B cell (primary cell): ENCODE measurements around the gene EFCC1. TPM values are rescaled to one million over a fixed set of nuclear protein-coding genes. Genes with fewer than 3 reads are reported as not detected.

Source experiments
- ATAC-seq: fragments of 200-7000 bp; cut with Tn5 transposase; one replicate; pipeline ENCODE4 v1.10.0; 2021; ENCODE audit warnings: low read depth, mild to moderate bottlenecking, moderate number of reproducible peaks, moderate library complexity
- CTCF ChIA-PET: fragments of 350-600 bp; sonication (Branson Sonifier 250); formaldehyde crosslinking; loops from one replicate; lab custom pipeline; 2021; ENCODE audit warnings: antibody characterized with exemption, inconsistent platforms; lab: Charles Lee
- POLR2A ChIA-PET: fragments of 350-600 bp; sonication (Branson Sonifier 250); formaldehyde crosslinking; loops from one replicate; lab custom pipeline; 2021; ENCODE audit warnings: antibody characterized with exemption; lab: Charles Lee
- DNase-seq: peaks from one replicate; pipeline ENCODE4 v3.0.0; 2013
- H2AFZ ChIP-seq: 2 replicates; pipeline ENCODE4 v1.6.1; 2012; ENCODE audit warnings: mild to moderate bottlenecking, low read depth, low read length; ENCODE audit not compliant: insufficient read depth, poor library complexity, severe bottlenecking
- H3K27ac ChIP-seq, 2 donors: 1 replicate in 1 of 2; 2 replicates in 1 of 2; pipeline ENCODE4 v1.5.1; 2012 to 2013; ENCODE audit warnings: low read length in 2 of 2, mild to moderate bottlenecking in 2 of 2, moderate library complexity in 1 of 2
- H3K27me3 ChIP-seq, 4 experiments: fragments of 200-600 bp in 1 of 4; sonication (generic) in 1 of 4; replicated peaks in 1 of 4; 1 replicate in 2 of 4; 2 replicates in 2 of 4; pipeline versions ENCODE4 v1.6.1 to v1.7.0; 2013 to 2016; ENCODE audit warnings: low read length in 3 of 4, mild to moderate bottlenecking in 2 of 4, mixed read lengths in 1 of 4, moderate library complexity in 1 of 4; ENCODE audit not compliant: insufficient read depth in 4 of 4, control insufficient read depth in 3 of 4; ENCODE audit errors: control extremely low read depth in 1 of 4
- H3K36me3 ChIP-seq, 2 experiments: replicated peaks in 1 of 2; 1 replicate in 1 of 2; 2 replicates in 1 of 2; pipeline versions ENCODE4 v1.6.1 to v1.7.1; 2013; ENCODE audit warnings: low read length in 1 of 2; ENCODE audit not compliant: insufficient read depth in 2 of 2, control insufficient read depth in 1 of 2; ENCODE audit errors: control extremely low read depth in 1 of 2, extremely low read depth in 1 of 2
- H3K4me1 ChIP-seq, 2 donors: fragments of 200-600 bp in 1 of 2; sonication (generic) in 1 of 2; 1 replicate in 1 of 2; 2 replicates in 1 of 2; pipeline versions ENCODE4 v1.5.1 to v1.6.1; 2013 to 2017; ENCODE audit warnings: low read length in 2 of 2; ENCODE audit not compliant: control insufficient read depth in 2 of 2, insufficient read depth in 2 of 2
- H3K4me2 ChIP-seq: replicated peaks from 2 replicates; pipeline ENCODE3; 2012; ENCODE audit warnings: mild to moderate bottlenecking, low read depth, low read length; ENCODE audit not compliant: poor library complexity, severe bottlenecking
- H3K4me3 ChIP-seq, 5 experiments: fragments of 200-600 bp in 1 of 5; sonication (generic) in 1 of 5; 1 replicate in 3 of 5; 2 replicates in 2 of 5; pipeline versions ENCODE4 v1.5.1 to v1.7.0; 2011 to 2016; ENCODE audit warnings: low read length in 4 of 5, mild to moderate bottlenecking in 4 of 5, low read depth in 2 of 5, control low read depth in 1 of 5, moderate library complexity in 1 of 5; ENCODE audit not compliant: insufficient read depth in 1 of 5; ENCODE audit errors: control extremely low read depth in 1 of 5, extremely low read depth in 1 of 5
- H3K79me2 ChIP-seq: fragments of 200-600 bp; sonication (generic); one replicate; pipeline ENCODE4 v1.6.0; 2016; ENCODE audit warnings: low read length; ENCODE audit not compliant: control insufficient read depth, insufficient read depth
- H3K9ac ChIP-seq: fragments of 200-600 bp; sonication (generic); 2 replicates; pipeline ENCODE4 v1.6.1; 2017; ENCODE audit warnings: mild to moderate bottlenecking, low read length, moderate library complexity
- H3K9me3 ChIP-seq, 3 donors: one replicate each; pipeline versions ENCODE4 v1.6.1 to v1.7.1; 2013; ENCODE audit warnings: low read length in 2 of 3; ENCODE audit not compliant: control insufficient read depth in 2 of 3, insufficient read depth in 1 of 3; ENCODE audit errors: control extremely low read depth in 1 of 3
- H4K20me1 ChIP-seq: 2 replicates; pipeline ENCODE4 v1.6.0; 2012; ENCODE audit warnings: mild to moderate bottlenecking, low read length; ENCODE audit not compliant: insufficient read depth, control insufficient read depth, poor library complexity, severe bottlenecking
- H3K27ac Mint-ChIP-seq: one replicate; pipeline ENCODE4 v1.8.0; 2021; ENCODE audit warnings: mixed read lengths
- H3K27me3 Mint-ChIP-seq: one replicate; pipeline ENCODE4 v1.8.0; 2021; ENCODE audit warnings: mixed read lengths
- H3K4me1 Mint-ChIP-seq: one replicate; pipeline ENCODE4 v1.8.0; 2021; ENCODE audit warnings: mixed read lengths
- H3K4me3 Mint-ChIP-seq: one replicate; pipeline ENCODE4 v1.8.0; 2021; ENCODE audit warnings: mixed read lengths
- H3K9me3 Mint-ChIP-seq: one replicate; pipeline ENCODE4 v1.8.0; 2022; ENCODE audit warnings: mixed read lengths; ENCODE audit not compliant: insufficient read depth
- EZH2 ChIP-seq: IDR thresholded peaks from 2 replicates; pipeline ENCODE4 v1.6.1; 2012; ENCODE audit warnings: borderline replicate concordance, low read depth, mild to moderate bottlenecking, moderate library complexity, low read length; ENCODE audit not compliant: insufficient read depth, poor library complexity, severe bottlenecking
- WGBS: methylation state at CpG from one replicate; pipeline ENCODE4 v1.1.5; 2013; ENCODE audit warnings: missing lambda C conversion rate; ENCODE audit not compliant: insufficient coverage; 5-methylcytosine and 5-hydroxymethylcytosine counted together
- intact Hi-C: fragments of 100-400 bp; cut with micrococcal nuclease; formaldehyde crosslinking; loops from one replicate; pipeline ENCODE4 v1.10.0; 2022
- polyA plus RNA-seq: library from polyadenylated mRNA; depleted of rRNA; stranded (reverse); fragments of >200 nt; gene quantifications from 2 replicates; pipeline ENCODE4 v1.2.3, GENCODE V29; 2012
- total RNA-seq, 2 donors: library from RNA; stranded (reverse); fragments of 120-200 nt in 1 of 2; gene quantifications; 1 replicate in 1 of 2; 2 replicates in 1 of 2; pipeline versions ENCODE4 v1.2.3 to v1.2.4, GENCODE V29; 2013 to 2022
- TF ChIP-seq, protein P1 (sequence below): fragments of 200-600 bp; IDR thresholded peaks from one replicate; pipeline ENCODE4 v1.8.0; 2022; ENCODE audit warnings: antibody characterized with exemption, mild to moderate bottlenecking

Gene EFCC1
- total and polyA plus RNA-seq, 2 donors (not counting 1 experiment from before 2014, with no cell fraction given), result 0.06 TPM; not detected in 1

- CTCF ChIA-PET, result interaction anchor here (0.7 to 9.1 kb wide), 18 partner anchors 8 to 308 kb away, joined by 3 to 134 read pairs (median 7); partner anchors contain the start of gene CFAP92
- Histone ChIP-seq H3K4me3 (peak overlapping the region in 3 of 5 experiments; percentile 5 to 28 (median 18)), H3K4me1 (peaks cover 33 to 35% of the 10 kb centered on the region in 2 donors), H4K20me1 (no peaks in the 10 kb centered on the region), H2AFZ (peak overlapping the region; percentile 69), H3K79me2 (no peaks in the 10 kb centered on the region), H3K27me3 (no peaks in the 10 kb centered on the region), H3K27ac (peak overlapping the region; percentile 85 to 96), H3K9ac (peak overlapping the region; percentile 47), H3K9me3 (peaks cover 0 to 11% (median 0%) of the 10 kb centered on the region in 3 donors), H3K4me2 (peak overlapping the region; percentile 70), H3K36me3 (no peaks in the 10 kb centered on the region)
- peak overlapping the region; percentile 97 for H3K27ac Mint-ChIP-seq
- peaks cover 41% of the 10 kb centered on the region for H3K4me1 Mint-ChIP-seq
- no peak for TF ChIP-seq EZH2
- TF ChIP-seq, protein P1, sequence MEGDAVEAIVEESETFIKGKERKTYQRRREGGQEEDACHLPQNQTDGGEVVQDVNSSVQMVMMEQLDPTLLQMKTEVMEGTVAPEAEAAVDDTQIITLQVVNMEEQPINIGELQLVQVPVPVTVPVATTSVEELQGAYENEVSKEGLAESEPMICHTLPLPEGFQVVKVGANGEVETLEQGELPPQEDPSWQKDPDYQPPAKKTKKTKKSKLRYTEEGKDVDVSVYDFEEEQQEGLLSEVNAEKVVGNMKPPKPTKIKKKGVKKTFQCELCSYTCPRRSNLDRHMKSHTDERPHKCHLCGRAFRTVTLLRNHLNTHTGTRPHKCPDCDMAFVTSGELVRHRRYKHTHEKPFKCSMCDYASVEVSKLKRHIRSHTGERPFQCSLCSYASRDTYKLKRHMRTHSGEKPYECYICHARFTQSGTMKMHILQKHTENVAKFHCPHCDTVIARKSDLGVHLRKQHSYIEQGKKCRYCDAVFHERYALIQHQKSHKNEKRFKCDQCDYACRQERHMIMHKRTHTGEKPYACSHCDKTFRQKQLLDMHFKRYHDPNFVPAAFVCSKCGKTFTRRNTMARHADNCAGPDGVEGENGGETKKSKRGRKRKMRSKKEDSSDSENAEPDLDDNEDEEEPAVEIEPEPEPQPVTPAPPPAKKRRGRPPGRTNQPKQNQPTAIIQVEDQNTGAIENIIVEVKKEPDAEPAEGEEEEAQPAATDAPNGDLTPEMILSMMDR, result no peak
- H3K27me3 Mint-ChIP-seq, result no peaks in the 10 kb centered on the region
- no peaks in the 10 kb centered on the region for H3K9me3 Mint-ChIP-seq
- intact Hi-C loops, result loop anchor here (1.0 to 2.0 kb wide), 4 partner anchors 12 to 233 kb away; partner anchors contain the start of genes CFAP92 and COPG1
- WGBS, result 20% methylated on average over 14 of the region's 19 CpGs
- POLR2A ChIA-PET, result interaction anchor here (0.5 to 2.7 kb wide), 7 partner anchors 11 to 263 kb away, joined by 3 to 19 read pairs (median 5); partner anchors contain the start of genes CFAP92 and HMCES
- peak; percentile 42 for DNase-seq
- ATAC-seq, result no peak
- peak overlapping the region; percentile 79 for H3K4me3 Mint-ChIP-seq
These were observed 14.4 kb downstream of the EFCC1 start for GRCh38 chr3:129015388-129016105.
